Coronary artery (tissue), 2 donors: ENCODE data around the gene KRTAP3-3.

ENCODE experiments used
- DNase-seq: peaks from one replicate; pipeline ENCODE4 v3.0.0-alpha.2; 2017; ENCODE audit warnings: low spot score
- H3K27ac ChIP-seq, 2 donors: fragments of 200-600 bp; sonication (generic); one replicate each; pipeline ENCODE4 v1.5.1; 2016 to 2019
- H3K4me3 ChIP-seq: fragments of 200-600 bp; sonication (generic); 2 replicates; pipeline ENCODE4 v1.5.1; 2016; ENCODE audit warnings: mild to moderate bottlenecking, moderate library complexity
- CTCF ChIP-seq: fragments of 200-600 bp; sonication (generic); IDR thresholded peaks from one replicate; pipeline ENCODE4 v1.5.1; 2019; ENCODE audit warnings: antibody characterized with exemption

The KRTAP3-3 gene

GRCh38 chr17:40960144-40960543, 33.8 kb downstream of the KRTAP3-3 start:
- DNase-seq = no peak

GRCh38 chr17:40958086-40958953, 35.6 kb downstream of the KRTAP3-3 start:
- no peak for DNase-seq
- no peak for TF ChIP-seq CTCF
- Histone ChIP-seq H3K4me3 (no peak overlapping the region), H3K27ac (no peak overlapping the region)

More at GRCh38 chr17:40960144-40960543, 33.8 kb downstream of the KRTAP3-3 start:
- peak overlapping the region; percentile 36 for H3K4me3 ChIP-seq
- no peak for TF ChIP-seq CTCF
- no peak overlapping the region for H3K27ac ChIP-seq

GRCh38 chr17:40956401-40957254, 37.3 kb downstream of the KRTAP3-3 start:
- DNase-seq = no peak
- Histone ChIP-seq H3K4me3 (no peak overlapping the region), H3K27ac (no peak overlapping the region)
- no peak for TF ChIP-seq CTCF

- DNase-seq = no peak
- no peak overlapping the region for H3K27ac ChIP-seq
- no peak for TF ChIP-seq CTCF
- H3K4me3 ChIP-seq = no peak overlapping the region
Observed at GRCh38 chr17:40953881-40954280, 40.1 kb downstream of the KRTAP3-3 start.

- DNase-seq = no peak
- no peak overlapping the region for H3K4me3 ChIP-seq
- no peak overlapping the region for H3K27ac ChIP-seq
- TF ChIP-seq CTCF = no peak
Observed at GRCh38 chr17:40952661-40953060, 41.3 kb downstream of the KRTAP3-3 start.

- no peak for TF ChIP-seq CTCF
- Histone ChIP-seq H3K27ac (no peak overlapping the region), H3K4me3 (no peak overlapping the region)
- no peak for DNase-seq
Observed at GRCh38 chr17:40952154-40952553, 41.8 kb downstream of the KRTAP3-3 start.
